H1 (cell line): ENCODE measurements around the gene CREBL2. TPM values are rescaled to one million over a fixed set of nuclear protein-coding genes. Genes with fewer than 3 reads are reported as not detected.

ENCODE experiments used
- CTCF ChIA-PET: fragments of 300-600 bp; sonication (Branson Sonifier 250); formaldehyde crosslinking; loops from one replicate; lab custom pipeline; 2021; ENCODE audit not compliant: partially characterized antibody; lab: Charles Lee
- POLR2A ChIA-PET: fragments of 300-600 bp; sonication (Branson Sonifier 250); formaldehyde crosslinking; loops from one replicate; lab custom pipeline; 2021; ENCODE audit warnings: inconsistent platforms; ENCODE audit not compliant: partially characterized antibody; lab: Charles Lee
- DNase-seq, 2 experiments: peaks; one replicate each; pipeline versions ENCODE4 v3.0.0 to v3.0.0-alpha.2; 2010 to 2022; ENCODE audit warnings: low spot score in 2 of 2, low read depth in 1 of 2, mixed read lengths in 1 of 2
- FAIRE-seq: peaks from 2 replicates; lab custom pipeline; 2011; peaks lifted over from hg19 to GRCh38; lab: Jason Lieb, UNC
- H2AFZ ChIP-seq: 2 replicates; pipeline ENCODE4 v1.8.1; 2012; ENCODE audit warnings: low read length, inconsistent platforms
- H2AK5ac ChIP-seq: 2 replicates; pipeline ENCODE4 v1.6.1; 2013; ENCODE audit warnings: low read depth, low read length
- H2BK120ac ChIP-seq: replicated peaks from 2 replicates; pipeline ENCODE3; 2013; ENCODE audit warnings: low read depth, low read length, inconsistent platforms
- H2BK12ac ChIP-seq: 2 replicates; pipeline ENCODE4 v1.6.1; 2013; ENCODE audit warnings: low read depth, low read length
- H2BK15ac ChIP-seq: 2 replicates; pipeline ENCODE4 v1.6.1; 2013; ENCODE audit warnings: low read length
- H2BK20ac ChIP-seq: 2 replicates; pipeline ENCODE4 v1.6.1; 2013; ENCODE audit warnings: low read length
- H2BK5ac ChIP-seq: 2 replicates; pipeline ENCODE4 v1.6.1; 2013; ENCODE audit warnings: low read depth, low read length
- H3K14ac ChIP-seq: 2 replicates; pipeline ENCODE4 v1.6.1; 2013; ENCODE audit warnings: inconsistent platforms; ENCODE audit not compliant: insufficient read length
- H3K18ac ChIP-seq: 2 replicates; pipeline ENCODE4 v1.6.1; 2013; ENCODE audit warnings: low read length; ENCODE audit errors: extremely low read depth
- H3K23ac ChIP-seq: 2 replicates; pipeline ENCODE4 v1.6.1; 2013; ENCODE audit warnings: inconsistent platforms; ENCODE audit not compliant: insufficient read length
- H3K23me2 ChIP-seq: 2 replicates; pipeline ENCODE4 v1.6.1; 2013; ENCODE audit warnings: low read depth, low read length
- H3K27ac ChIP-seq: 2 replicates; pipeline ENCODE4 v1.6.1; 2011; ENCODE audit warnings: low read depth, low read length, inconsistent platforms
- H3K27me3 ChIP-seq, 4 experiments: replicated peaks in 1 of 4; 1 replicate in 1 of 4; 2 replicates in 3 of 4; pipeline versions ENCODE4 v1.6.1 to v1.8.1; 2011 to 2013; ENCODE audit warnings: low read length in 3 of 4, mild to moderate bottlenecking in 3 of 4, inconsistent platforms in 2 of 4, mixed read lengths in 2 of 4, moderate library complexity in 1 of 4; ENCODE audit not compliant: control insufficient read depth in 3 of 4, insufficient read depth in 3 of 4; ENCODE audit errors: extremely low read depth in 1 of 4
- H3K36me3 ChIP-seq, 4 experiments: 2 replicates each; pipeline versions ENCODE4 v1.6.1 to v1.8.1; 2011 to 2013; ENCODE audit warnings: mild to moderate bottlenecking in 4 of 4, low read length in 3 of 4, moderate library complexity in 2 of 4, control low read depth in 1 of 4, inconsistent platforms in 1 of 4; ENCODE audit not compliant: insufficient read depth in 4 of 4, control insufficient read depth in 2 of 4
- H3K4ac ChIP-seq: replicated peaks from 2 replicates; pipeline ENCODE3; 2013; ENCODE audit warnings: low read length, low read depth, mixed read lengths, inconsistent platforms; ENCODE audit not compliant: insufficient read length
- H3K4me1 ChIP-seq, 4 experiments: replicated peaks in 1 of 4; 1 replicate in 1 of 4; 2 replicates in 3 of 4; pipeline versions ENCODE4 v1.6.1 to v1.8.1; 2011 to 2013; ENCODE audit warnings: low read length in 3 of 4, inconsistent platforms in 2 of 4, mixed read lengths in 1 of 4; ENCODE audit not compliant: insufficient read depth in 4 of 4, control insufficient read depth in 3 of 4
- H3K4me2 ChIP-seq, 2 experiments: 2 replicates each; pipeline versions ENCODE4 v1.6.1 to v1.8.1; 2011 to 2013; ENCODE audit warnings: low read depth in 2 of 2, low read length in 2 of 2, control low read depth in 1 of 2, inconsistent platforms in 1 of 2, mild to moderate bottlenecking in 1 of 2; ENCODE audit not compliant: insufficient read depth in 1 of 2
- H3K4me3 ChIP-seq, 4 experiments: fragments of 200-600, 300-600 bp in 1 of 4; sonication (generic), shearing (Covaris generic), sonication (Bioruptor Twin) in 1 of 4; 2 replicates each; pipeline versions ENCODE4 v1.5.1 to v1.8.1; 2011 to 2016; ENCODE audit warnings: low read length in 4 of 4, low read depth in 3 of 4, control low read depth in 2 of 4, inconsistent platforms in 2 of 4, mild to moderate bottlenecking in 2 of 4, mixed read lengths in 1 of 4, moderate library complexity in 1 of 4; ENCODE audit not compliant: insufficient read depth in 2 of 4; ENCODE audit errors: extremely low read depth in 1 of 4
- H3K56ac ChIP-seq: replicated peaks from 2 replicates; pipeline ENCODE3; 2013; ENCODE audit warnings: low read depth, mild to moderate bottlenecking, mixed read lengths, low read length, inconsistent platforms; ENCODE audit not compliant: insufficient read length
- H3K79me1 ChIP-seq: 2 replicates; pipeline ENCODE4 v1.6.1; 2013; ENCODE audit warnings: low read depth, low read length, control low read depth
- H3K79me2 ChIP-seq, 2 experiments: 2 replicates each; pipeline versions ENCODE4 v1.6.1 to v1.8.1; 2012 to 2013; ENCODE audit warnings: low read length in 2 of 2, mild to moderate bottlenecking in 2 of 2, inconsistent platforms in 1 of 2; ENCODE audit not compliant: insufficient read depth in 2 of 2, control insufficient read depth in 1 of 2
- H3K9ac ChIP-seq, 4 experiments: replicated peaks in 1 of 4; 1 replicate in 1 of 4; 2 replicates in 3 of 4; pipeline versions ENCODE4 v1.6.1 to v1.8.1; 2011 to 2013; ENCODE audit warnings: low read depth in 3 of 4, low read length in 3 of 4, control low read depth in 2 of 4, mild to moderate bottlenecking in 2 of 4, moderate library complexity in 2 of 4, inconsistent platforms in 1 of 4; ENCODE audit errors: extremely low read depth in 1 of 4
- H3K9me3 ChIP-seq, 2 experiments: 2 replicates each; pipeline versions ENCODE4 v1.6.1 to v1.8.1; 2012 to 2013; ENCODE audit warnings: mild to moderate bottlenecking in 2 of 2, moderate library complexity in 2 of 2, control low read depth in 1 of 2, inconsistent platforms in 1 of 2, low read depth in 1 of 2, low read length in 1 of 2, mixed read lengths in 1 of 2; ENCODE audit not compliant: insufficient read depth in 2 of 2
- H4K20me1 ChIP-seq, 2 experiments: replicated peaks in 1 of 2; 2 replicates each; pipeline versions ENCODE3 to v1.8.1; 2011 to 2013; ENCODE audit warnings: inconsistent platforms in 2 of 2, low read length in 2 of 2, mild to moderate bottlenecking in 1 of 2; ENCODE audit not compliant: insufficient read depth in 2 of 2, control insufficient read depth in 1 of 2
- H4K5ac ChIP-seq: 2 replicates; pipeline ENCODE4 v1.6.1; 2013; ENCODE audit warnings: low read length, low read depth, mixed read lengths, inconsistent platforms; ENCODE audit not compliant: insufficient read length
- H4K8ac ChIP-seq: 2 replicates; pipeline ENCODE4 v1.8.0; 2013; ENCODE audit warnings: mild to moderate bottlenecking, moderate library complexity, low read length, inconsistent platforms; ENCODE audit not compliant: insufficient read depth; ENCODE audit errors: extremely low read depth
- H4K91ac ChIP-seq: replicated peaks from 2 replicates; pipeline ENCODE3; 2013; ENCODE audit warnings: low read length, mixed read lengths, inconsistent platforms; ENCODE audit not compliant: insufficient read length
- CEBPB ChIP-seq: IDR thresholded peaks from 2 replicates; pipeline ENCODE4 v1.6.1; 2012; ENCODE audit warnings: low read depth, low read length
- FOSL1 ChIP-seq: IDR thresholded peaks from 2 replicates; pipeline ENCODE4 v1.6.1; 2011; ENCODE audit warnings: mild to moderate bottlenecking, low read depth, low read length, moderate library complexity; ENCODE audit not compliant: insufficient read depth
- KDM4A ChIP-seq: IDR thresholded peaks from one replicate; pipeline ENCODE4 v1.7.1; 2012; ENCODE audit warnings: low read depth, mild to moderate bottlenecking, moderate library complexity, low read length, inconsistent platforms; ENCODE audit not compliant: severe bottlenecking
- NRF1 ChIP-seq: IDR thresholded peaks from 2 replicates; pipeline ENCODE4 v1.6.1; 2011; ENCODE audit warnings: mild to moderate bottlenecking, low read depth, low read length, improper control_type of control experiment
- SRF ChIP-seq: IDR thresholded peaks from 2 replicates; pipeline ENCODE4 v1.6.1; 2011; ENCODE audit warnings: mild to moderate bottlenecking, low read depth, low read length, moderate library complexity
- SUZ12 ChIP-seq: fragments of 200-600 bp; sonication (generic); IDR thresholded peaks from 2 replicates; pipeline ENCODE4 v1.6.1; 2012; ENCODE audit warnings: mild to moderate bottlenecking, inconsistent platforms, low read length, moderate library complexity, mixed read lengths
- WGBS, 2 experiments: shearing (Covaris generic) in 1 of 2; methylation state at CpG; one replicate each; pipeline versions ENCODE4 v1.1.6 to v1.1.7; 2013 to 2015; ENCODE audit warnings: low lambda C conversion rate in 2 of 2, mixed read lengths in 2 of 2, inconsistent platforms in 1 of 2, low coverage in 1 of 2, missing lambda C conversion rate in 1 of 2; ENCODE audit not compliant: insufficient replicate concordance in 2 of 2, insufficient coverage in 1 of 2, insufficient read length in 1 of 2; ENCODE audit errors: extremely low coverage in 1 of 2, missing lambda C conversion rate in 1 of 2; 5-methylcytosine and 5-hydroxymethylcytosine counted together
- polyA plus RNA-seq, 7 experiments: library from polyadenylated mRNA; depleted of rRNA in 3 of 7; stranded (reverse) in 5 of 7; unstranded in 2 of 7; fragments of >200 nt in 5 of 7; fragments of 200-250 nt in 2 of 7; gene quantifications; 1 replicate in 5 of 7; 2 replicates in 1 of 7; 4 replicates in 1 of 7; pipeline versions ENCODE4 v1.2.1 to v1.2.3, GENCODE V29; 2011 to 2013; ENCODE audit warnings: missing spikeins in 2 of 7, mixed read lengths in 2 of 7
- total RNA-seq: library from RNA; stranded (reverse); fragmentation: NEBNext Ultra II Directional; extraction: Animal tissue kit (Norgen Biotek cat#: 25700); gene quantifications from 2 replicates; pipeline ENCODE4 v1.2.1, GENCODE V29; 2021
- TF ChIP-seq, protein P1 (sequence below): IDR thresholded peaks from 2 replicates; pipeline ENCODE4 v1.6.1; 2012; ENCODE audit warnings: inconsistent platforms
- TF ChIP-seq, protein P2 (sequence below): IDR thresholded peaks from 2 replicates; pipeline ENCODE4 v1.6.1; 2011; ENCODE audit warnings: low read length, improper control_type of control experiment

The CREBL2 gene
- total and polyA plus RNA-seq, 2 of the 8 experiments (the other 6 are each of a cell fraction or from before 2014, with no cell fraction given) = 9.8 to 18.3 TPM

GRCh38 chr12:12620730-12621315 lies 9.1 kb downstream of the CREBL2 start:
- no peaks in the 10 kb centered on the region for H4K20me1 ChIP-seq
- no peak overlapping the region for H3K14ac ChIP-seq
- H3K23ac ChIP-seq = no peak overlapping the region
- H2AK5ac ChIP-seq = no peak overlapping the region
- no peak overlapping the region for H4K5ac ChIP-seq
- no peak overlapping the region for H3K56ac ChIP-seq
- no peak overlapping the region for H3K18ac ChIP-seq
- no peak overlapping the region for H3K4me2 ChIP-seq
- no peak overlapping the region for H2AFZ ChIP-seq
- H3K9me3 ChIP-seq = peaks cover 6 to 8% of the 10 kb centered on the region in 2 experiments; a peak in 2 of 4 replicates
- no peaks in the 10 kb centered on the region for H3K23me2 ChIP-seq
- H3K4ac ChIP-seq = no peak overlapping the region
- no peak overlapping the region for H2BK5ac ChIP-seq
- no peak overlapping the region for H2BK15ac ChIP-seq
- H3K4me3 ChIP-seq = no peak overlapping the region
- no peak for TF ChIP-seq FOSL1
- TF ChIP-seq SRF = no peak
- TF ChIP-seq, protein P1, sequence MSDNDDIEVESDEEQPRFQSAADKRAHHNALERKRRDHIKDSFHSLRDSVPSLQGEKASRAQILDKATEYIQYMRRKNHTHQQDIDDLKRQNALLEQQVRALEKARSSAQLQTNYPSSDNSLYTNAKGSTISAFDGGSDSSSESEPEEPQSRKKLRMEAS = no peak
- no peak for TF ChIP-seq KDM4A
- TF ChIP-seq, protein P2, sequence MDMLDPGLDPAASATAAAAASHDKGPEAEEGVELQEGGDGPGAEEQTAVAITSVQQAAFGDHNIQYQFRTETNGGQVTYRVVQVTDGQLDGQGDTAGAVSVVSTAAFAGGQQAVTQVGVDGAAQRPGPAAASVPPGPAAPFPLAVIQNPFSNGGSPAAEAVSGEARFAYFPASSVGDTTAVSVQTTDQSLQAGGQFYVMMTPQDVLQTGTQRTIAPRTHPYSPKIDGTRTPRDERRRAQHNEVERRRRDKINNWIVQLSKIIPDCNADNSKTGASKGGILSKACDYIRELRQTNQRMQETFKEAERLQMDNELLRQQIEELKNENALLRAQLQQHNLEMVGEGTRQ = no peak
- no peak for TF ChIP-seq CEBPB
- TF ChIP-seq SUZ12 = no peak
- TF ChIP-seq NRF1 = no peak
- no peak overlapping the region for H2BK20ac ChIP-seq
- CTCF ChIA-PET = interaction anchor here (0.7 to 2.2 kb wide), 4 partner anchors 8 to 82 kb away, joined by 3 to 6 read pairs (median 5); no protein-coding TSS in a partner anchor
- POLR2A ChIA-PET = interaction anchor here (2.5 kb wide), 1 partner anchor 10 kb away, joined by 7 read pairs; no protein-coding TSS in a partner anchor
- no peaks in the 10 kb centered on the region for H3K79me2 ChIP-seq
- no peak for DNase-seq
- peaks cover 0 to 12% (median 1%) of the 10 kb centered on the region in 4 experiments; a peak in 2 of 8 replicates for H3K36me3 ChIP-seq
- no peak overlapping the region for H4K91ac ChIP-seq
- no peak overlapping the region for H3K9ac ChIP-seq
- no peak for FAIRE-seq
- no peak overlapping the region for H2BK120ac ChIP-seq
- no peak overlapping the region for H4K8ac ChIP-seq
- no peak overlapping the region for H3K27ac ChIP-seq
- no peaks in the 10 kb centered on the region for H3K27me3 ChIP-seq
- no peak overlapping the region for H2BK12ac ChIP-seq
- 89% methylated on average over 6 of the region's 6 CpGs; no CpG with 5 or more reads in 1 of the 2 experiments for WGBS, 2 experiments
- H3K79me1 ChIP-seq = no peaks in the 10 kb centered on the region; the same call in none of the 2 replicates
- H3K4me1 ChIP-seq = peaks cover 0 to 4% (median 2%) of the 10 kb centered on the region in 4 experiments; a peak in 3 of 7 replicates
